ENCODE data around the gene UNC80.

GRCh38 chr2:209960676-209961630, 189.3 kb downstream of the UNC80 start:
- TF ChIP-seq CTCF (IDR thresholded peaks at IDR 0.05) (peak in 3 of 4 experiments; percentile 19 to 32 (median 22)), POLR2A (IDR thresholded peaks at IDR 0.05) (no peak)
